Left kidney (tissue), 2 donors: ENCODE results near the gene WDCP. TPM values are rescaled to one million over a fixed set of nuclear protein-coding genes. Genes with fewer than 3 reads are reported as not detected.

Source experiments
- DNase-seq: peaks from one replicate; pipeline ENCODE4 v3.0.0-alpha.2; 2013
- polyA plus RNA-seq: library from polyadenylated mRNA; unstranded; fragments of 120-200 nt; gene quantifications from one replicate; pipeline ENCODE4 v1.2.1, GENCODE V29; 2013; ENCODE audit not compliant: insufficient read length

WDCP gene
- polyA plus RNA-seq, 1 donor: 15.9 TPM

DNA sequence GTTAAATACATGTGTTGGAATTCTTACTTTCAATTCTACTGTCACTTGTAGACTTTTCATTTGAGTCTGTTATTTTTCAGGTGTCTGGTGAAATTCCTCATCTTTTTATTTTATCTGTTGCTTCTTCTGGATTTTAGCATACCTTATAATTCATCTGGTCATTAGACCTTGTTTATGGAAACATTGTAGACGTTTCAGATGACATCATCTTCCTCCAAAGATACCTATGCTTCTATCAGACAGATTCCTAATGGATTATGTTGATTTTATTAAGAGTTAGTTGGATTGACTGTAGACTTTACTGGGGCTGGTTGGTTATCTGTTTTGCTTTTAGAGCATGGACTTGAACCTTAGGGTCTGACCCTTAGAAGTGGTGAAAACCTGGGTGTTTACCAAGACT lies 52.6 kb downstream of the WDCP start:
- DNase-seq: no peak

GRCh38 chr2:23993736-23994269 lies 53.4 kb downstream of the WDCP start:
- no peak for DNase-seq

DNA sequence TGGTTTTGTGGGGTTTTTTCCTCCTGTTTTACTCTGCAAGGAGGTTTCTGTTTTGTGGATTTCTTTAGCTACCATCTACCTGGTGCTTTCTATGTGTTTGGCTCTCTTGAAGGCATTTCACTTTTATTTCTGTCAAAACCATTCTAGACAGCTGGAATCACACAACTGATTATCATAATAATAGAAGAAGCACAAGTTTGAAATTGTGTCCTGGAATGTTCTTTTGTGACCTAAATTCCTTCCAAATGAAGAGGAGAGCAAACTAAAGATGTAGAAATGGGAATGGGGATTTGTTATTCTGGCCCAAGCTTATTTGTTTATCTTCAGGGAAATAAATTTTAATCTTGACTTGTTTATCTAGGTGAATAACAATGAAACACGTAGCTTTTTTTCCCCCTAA lies 54.3 kb downstream of the WDCP start:
- DNase-seq: no peak

DNA sequence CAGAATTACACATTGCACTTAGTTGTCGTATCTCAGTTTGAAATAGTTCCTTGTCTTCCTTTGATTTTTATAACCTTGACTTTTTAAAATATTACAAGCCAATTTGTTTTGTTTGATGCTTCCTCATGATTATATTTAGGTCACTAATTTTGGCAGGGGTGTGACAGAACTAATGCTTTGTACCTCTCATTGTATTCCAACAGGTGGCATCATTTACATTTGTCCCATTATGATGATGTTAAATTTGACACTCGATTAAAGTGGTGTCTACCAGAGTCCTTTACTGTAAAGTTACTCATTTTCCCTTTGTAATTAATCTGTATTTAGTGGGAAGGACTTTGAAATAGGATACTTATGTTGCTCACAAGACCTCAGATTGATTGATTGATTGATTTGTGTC lies 58.8 kb downstream of the WDCP start:
- DNase-seq: no peak

Other genes starting within 250 kb of the WDCP start
- 23.8 TPM for gene ATAD2B, start 120.3 kb downstream of the WDCP start, polyA plus RNA-seq
- gene UBXN2A, start 106.9 kb downstream of the WDCP start, polyA plus RNA-seq: 22.7 TPM
- gene MFSD2B, start 37.3 kb downstream of the WDCP start, polyA plus RNA-seq: 2.4 TPM
- gene FKBP1B, start 2.4 kb upstream of the WDCP start, polyA plus RNA-seq: 10.0 TPM
- gene SF3B6, start 28.9 kb upstream of the WDCP start, polyA plus RNA-seq: 145 TPM
- gene TP53I3, start 37.4 kb upstream of the WDCP start, polyA plus RNA-seq: 44.5 TPM
- gene PFN4, start 75.9 kb upstream of the WDCP start, polyA plus RNA-seq: 2.2 TPM
- 29.7 TPM for gene FAM228B, start 76.1 kb upstream of the WDCP start, polyA plus RNA-seq
- gene FAM228A, start 127.7 kb upstream of the WDCP start, polyA plus RNA-seq: 1.3 TPM